Osteocyte (in vitro differentiated cells): ENCODE results near the gene CNKSR3. TPM values are rescaled to one million over a fixed set of nuclear protein-coding genes. Genes with fewer than 3 reads are reported as not detected.

Experiments used
- DNase-seq: peaks from one replicate; pipeline ENCODE4 v3.0.0; 2021; ENCODE audit warnings: mixed read lengths; ENCODE audit not compliant: unreplicated experiment; ENCODE audit errors: extremely low spot score
- H3K27ac Mint-ChIP-seq: one replicate; pipeline ENCODE4 v1.8.0; 2021; ENCODE audit warnings: mild to moderate bottlenecking, mixed read lengths; ENCODE audit not compliant: unreplicated experiment
- H3K27me3 Mint-ChIP-seq: one replicate; pipeline ENCODE4 v1.8.0; 2021; ENCODE audit warnings: mixed read lengths; ENCODE audit not compliant: unreplicated experiment
- H3K36me3 Mint-ChIP-seq: one replicate; pipeline ENCODE4 v1.8.0; 2021; ENCODE audit warnings: mixed read lengths; ENCODE audit not compliant: unreplicated experiment
- H3K4me1 Mint-ChIP-seq: one replicate; pipeline ENCODE4 v1.8.0; 2021; ENCODE audit warnings: mixed read lengths; ENCODE audit not compliant: unreplicated experiment
- H3K4me3 Mint-ChIP-seq: one replicate; pipeline ENCODE4 v1.8.0; 2021; ENCODE audit warnings: mild to moderate bottlenecking, moderate library complexity, mixed read lengths; ENCODE audit not compliant: unreplicated experiment
- H3K9me3 Mint-ChIP-seq: one replicate; pipeline ENCODE4 v1.8.0; 2021; ENCODE audit warnings: mixed read lengths; ENCODE audit not compliant: unreplicated experiment
- CTCF ChIP-seq: fragments of 200-600 bp; sonication (generic); IDR thresholded peaks from 2 replicates; pipeline ENCODE4 v1.5.0; 2021; ENCODE audit warnings: antibody characterized with exemption, mild to moderate bottlenecking, moderate library complexity
- total RNA-seq: library from RNA; stranded (reverse); gene quantifications from 2 replicates; pipeline ENCODE4 v1.2.1, GENCODE V29; 2021

Gene CNKSR3
- total RNA-seq, 1 donor from 2014 or later: 14.6 TPM

- no peak for TF ChIP-seq CTCF
- no peaks in the 10 kb centered on the region for H3K4me1 Mint-ChIP-seq
- H3K27me3 Mint-ChIP-seq: peaks cover 5% of the 10 kb centered on the region
- H3K4me3 Mint-ChIP-seq: no peak overlapping the region
- no peaks in the 10 kb centered on the region for H3K36me3 Mint-ChIP-seq
- H3K27ac Mint-ChIP-seq: no peak overlapping the region
- no peak for DNase-seq
- peaks cover 4% of the 10 kb centered on the region for H3K9me3 Mint-ChIP-seq
Observed at GRCh38 chr6:154528310-154528915, 17.9 kb upstream of the CNKSR3 start.

DNA sequence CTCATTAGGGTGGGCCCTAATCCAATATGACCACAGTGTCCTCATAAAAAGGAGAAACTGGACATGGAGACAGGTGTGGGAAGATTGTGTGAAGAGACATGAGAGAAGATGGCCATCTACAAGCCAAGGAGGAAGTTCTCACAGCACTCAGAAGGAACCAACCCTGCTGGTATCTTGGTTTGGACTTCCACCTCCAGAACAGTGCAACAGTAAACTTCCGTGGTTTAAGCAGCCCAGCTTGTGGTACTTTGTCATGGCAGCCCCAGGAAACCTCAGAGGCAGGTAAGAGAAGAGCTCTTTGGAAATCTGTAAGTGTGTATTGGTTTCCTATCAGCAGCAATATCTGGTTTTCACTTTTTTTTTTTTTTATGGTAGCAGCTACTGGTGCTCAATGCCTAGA is 16.5 kb upstream of the CNKSR3 start:
- no peak overlapping the region for H3K4me3 Mint-ChIP-seq
- H3K36me3 Mint-ChIP-seq: no peaks in the 10 kb centered on the region
- TF ChIP-seq CTCF: no peak
- no peak for DNase-seq
- H3K9me3 Mint-ChIP-seq: peaks cover 4% of the 10 kb centered on the region
- H3K27ac Mint-ChIP-seq: no peak overlapping the region
- H3K4me1 Mint-ChIP-seq: peaks cover 5% of the 10 kb centered on the region
- H3K27me3 Mint-ChIP-seq: no peaks in the 10 kb centered on the region

GRCh38 chr6:154522576-154522975 is 12.1 kb upstream of the CNKSR3 start:
- Mint-ChIP-seq H3K27ac (no peak overlapping the region), H3K27me3 (no peaks in the 10 kb centered on the region), H3K4me1 (peaks cover 5% of the 10 kb centered on the region), H3K36me3 (no peaks in the 10 kb centered on the region), H3K4me3 (no peak overlapping the region), H3K9me3 (no peaks in the 10 kb centered on the region)
- no peak for DNase-seq
- no peak for TF ChIP-seq CTCF

DNA sequence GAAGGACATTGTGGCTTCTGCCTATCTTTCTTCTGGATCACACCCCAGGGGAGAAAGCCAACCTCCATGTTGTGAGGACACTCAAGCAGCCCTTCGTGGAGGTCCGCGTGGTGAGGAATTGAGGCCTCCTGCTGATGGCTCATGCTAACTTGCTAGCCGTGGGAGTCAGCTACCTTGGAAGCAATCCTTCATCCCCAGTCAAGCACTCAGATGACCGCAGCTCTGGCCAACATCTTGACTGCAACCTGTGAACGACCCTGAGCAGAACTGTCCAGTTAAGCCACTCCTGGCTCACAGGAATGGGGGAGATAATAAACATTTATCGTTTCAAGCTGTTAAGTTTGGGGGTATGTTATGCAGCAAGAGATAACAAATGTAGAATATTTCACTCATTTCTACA is 10.9 kb upstream of the CNKSR3 start:
- peaks cover 5% of the 10 kb centered on the region for H3K4me1 Mint-ChIP-seq
- no peak overlapping the region for H3K4me3 Mint-ChIP-seq
- TF ChIP-seq CTCF: no peak
- H3K36me3 Mint-ChIP-seq: no peaks in the 10 kb centered on the region
- H3K9me3 Mint-ChIP-seq: no peaks in the 10 kb centered on the region
- H3K27me3 Mint-ChIP-seq: no peaks in the 10 kb centered on the region
- no peak for DNase-seq
- no peak overlapping the region for H3K27ac Mint-ChIP-seq

- Mint-ChIP-seq H3K27ac (no peak overlapping the region), H3K9me3 (no peaks in the 10 kb centered on the region), H3K4me3 (no peak overlapping the region), H3K4me1 (peaks cover 13% of the 10 kb centered on the region), H3K27me3 (no peaks in the 10 kb centered on the region), H3K36me3 (no peaks in the 10 kb centered on the region)
- no peak for TF ChIP-seq CTCF
- DNase-seq: no peak
Observed at GRCh38 chr6:154520280-154520679, 9.8 kb upstream of the CNKSR3 start.
